Measurements from ENCODE around the gene RGS4. TPM values are rescaled to one million over a fixed set of nuclear protein-coding genes. Genes with fewer than 3 reads are reported as not detected.

RGS4 gene
- total RNA-seq, 1 experiment from 2014 or later: 0.23 TPM

DNA sequence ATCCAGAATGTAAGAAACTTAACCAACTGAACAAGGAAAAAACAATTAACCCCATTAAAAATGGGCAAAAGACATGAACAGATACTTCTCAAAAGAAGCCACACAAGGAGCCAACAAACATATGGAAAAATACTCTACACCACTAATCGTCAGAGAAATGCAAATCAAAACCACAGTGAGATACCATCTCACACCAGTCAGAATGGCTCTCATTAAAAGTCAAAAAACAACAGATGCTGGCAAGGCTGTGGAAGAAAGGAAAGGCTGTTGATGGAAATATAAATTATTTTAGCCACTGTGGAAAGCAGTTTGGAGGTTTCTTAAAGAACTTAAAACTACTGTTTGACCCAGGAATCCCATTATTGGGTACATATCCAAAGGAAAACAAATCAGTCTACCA is 51.2 kb downstream of the RGS4 start:
- ChIA-PET CTCF (no interaction called here), POLR2A (no interaction called here)
- H3K36me3 Mint-ChIP-seq (ENCODE audit: insufficient read depth, unreplicated experiment): no peaks in the 10 kb centered on the region
- DNase-seq: no peak
- Histone ChIP-seq H3K27me3 (replicated peaks; ENCODE audit: control insufficient read depth, insufficient read depth, low read length) (no peaks in the 10 kb centered on the region), H3K36me3 (ENCODE audit: control insufficient read depth, insufficient read depth, low read length) (no peaks in the 10 kb centered on the region), H3K4me1 (no peaks in the 10 kb centered on the region), H3K9me3 (no peaks in the 10 kb centered on the region), H3K4me3 (ENCODE audit: low read depth, low read length) (no peak overlapping the region)
- peaks cover 7% of the 10 kb centered on the region for H3K27me3 Mint-ChIP-seq (ENCODE audit: insufficient read depth, unreplicated experiment)
- no TSS peak for BruUV-seq (replicated peaks)
- no peaks in the 10 kb centered on the region for H3K4me1 Mint-ChIP-seq (ENCODE audit: low read depth, unreplicated experiment)
- H3K27ac Mint-ChIP-seq (ENCODE audit: unreplicated experiment): no peak overlapping the region
- TF ChIP-seq, protein P1, sequence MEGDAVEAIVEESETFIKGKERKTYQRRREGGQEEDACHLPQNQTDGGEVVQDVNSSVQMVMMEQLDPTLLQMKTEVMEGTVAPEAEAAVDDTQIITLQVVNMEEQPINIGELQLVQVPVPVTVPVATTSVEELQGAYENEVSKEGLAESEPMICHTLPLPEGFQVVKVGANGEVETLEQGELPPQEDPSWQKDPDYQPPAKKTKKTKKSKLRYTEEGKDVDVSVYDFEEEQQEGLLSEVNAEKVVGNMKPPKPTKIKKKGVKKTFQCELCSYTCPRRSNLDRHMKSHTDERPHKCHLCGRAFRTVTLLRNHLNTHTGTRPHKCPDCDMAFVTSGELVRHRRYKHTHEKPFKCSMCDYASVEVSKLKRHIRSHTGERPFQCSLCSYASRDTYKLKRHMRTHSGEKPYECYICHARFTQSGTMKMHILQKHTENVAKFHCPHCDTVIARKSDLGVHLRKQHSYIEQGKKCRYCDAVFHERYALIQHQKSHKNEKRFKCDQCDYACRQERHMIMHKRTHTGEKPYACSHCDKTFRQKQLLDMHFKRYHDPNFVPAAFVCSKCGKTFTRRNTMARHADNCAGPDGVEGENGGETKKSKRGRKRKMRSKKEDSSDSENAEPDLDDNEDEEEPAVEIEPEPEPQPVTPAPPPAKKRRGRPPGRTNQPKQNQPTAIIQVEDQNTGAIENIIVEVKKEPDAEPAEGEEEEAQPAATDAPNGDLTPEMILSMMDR (IDR thresholded peaks at IDR 0.05; ENCODE audit: insufficient read depth in 1 of 2, low read depth in 1 of 2, low read length in 1 of 2, severe bottlenecking in 1 of 2, unreplicated experiment in 1 of 2): no peak
- no peak overlapping the region for H3K4me3 Mint-ChIP-seq (ENCODE audit: unreplicated experiment)
- no peaks in the 10 kb centered on the region for H3K9me3 Mint-ChIP-seq (ENCODE audit: unreplicated experiment)
- intact Hi-C loops (cut with micrococcal nuclease; ENCODE audit: unreplicated experiment): no loop called here

DNA sequence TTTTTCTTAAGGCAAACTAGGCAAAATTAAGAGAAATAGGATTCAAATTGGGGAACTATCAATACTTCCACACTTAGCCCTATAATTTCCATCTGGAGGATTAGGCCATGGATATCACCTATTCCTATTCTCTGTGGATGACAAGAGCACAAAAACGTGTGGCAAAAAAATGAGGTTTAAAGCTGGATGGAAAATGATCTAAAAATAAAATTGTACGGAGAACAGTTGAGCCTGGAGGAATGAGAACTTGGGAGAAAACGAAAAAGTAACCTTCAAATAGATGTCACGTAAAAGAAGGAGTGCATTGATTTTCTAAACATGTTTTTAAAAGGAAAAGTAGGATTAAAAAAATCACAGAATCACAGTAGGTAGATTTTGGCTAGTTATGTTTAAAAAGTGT is 55.7 kb downstream of the RGS4 start:
- Mint-ChIP-seq H3K36me3 (ENCODE audit: insufficient read depth, unreplicated experiment) (no peaks in the 10 kb centered on the region), H3K4me3 (ENCODE audit: unreplicated experiment) (no peak overlapping the region), H3K27ac (ENCODE audit: unreplicated experiment) (no peak overlapping the region), H3K9me3 (ENCODE audit: unreplicated experiment) (no peaks in the 10 kb centered on the region), H3K27me3 (ENCODE audit: insufficient read depth, unreplicated experiment) (peaks cover 5% of the 10 kb centered on the region), H3K4me1 (ENCODE audit: low read depth, unreplicated experiment) (no peaks in the 10 kb centered on the region)
- CTCF ChIA-PET: no interaction called here
- no peaks in the 10 kb centered on the region for H3K4me1 ChIP-seq
- H3K4me3 ChIP-seq (ENCODE audit: low read depth, low read length): no peak overlapping the region
- TF ChIP-seq, protein P1 (IDR thresholded peaks at IDR 0.05; ENCODE audit: insufficient read depth in 1 of 2, low read depth in 1 of 2, low read length in 1 of 2, severe bottlenecking in 1 of 2, unreplicated experiment in 1 of 2): no peak
- intact Hi-C loops (cut with micrococcal nuclease; ENCODE audit: unreplicated experiment): no loop called here
- BruUV-seq (replicated peaks): no TSS peak
- POLR2A ChIA-PET: no interaction called here
- H3K9me3 ChIP-seq: no peaks in the 10 kb centered on the region
- no peaks in the 10 kb centered on the region for H3K36me3 ChIP-seq (ENCODE audit: control insufficient read depth, insufficient read depth, low read length)
- no peaks in the 10 kb centered on the region for H3K27me3 ChIP-seq (replicated peaks; ENCODE audit: control insufficient read depth, insufficient read depth, low read length)
- no peak for DNase-seq

Other genes starting within 250 kb of the RGS4 start
- gene CCDC190, start 208.2 kb upstream of the RGS4 start, total RNA-seq (2022): not detected in 2 replicates
- gene RGS5, start 133.6 kb downstream of the RGS4 start, total RNA-seq (2022): 8.4 and 12.7 TPM in 2 replicates